Karpas-422 (cell line): ENCODE data around the gene TOMM6. TPM values are rescaled to one million over a fixed set of nuclear protein-coding genes. Genes with fewer than 3 reads are reported as not detected.
A peak's percentile ranks its signal among the peaks of the same experiment; 100 is the strongest.

Experiments used
- DNase-seq: peaks from one replicate; pipeline ENCODE4 v3.0.0-alpha.2; 2015
- H2AFZ ChIP-seq: fragments of 200-600 bp; sonication (generic); 2 replicates; pipeline ENCODE4 v1.6.1; 2014; ENCODE audit warnings: antibody characterized with exemption, low read length, mixed read lengths
- H3K27ac ChIP-seq: fragments of 200-600 bp; sonication (generic); 2 replicates; pipeline ENCODE4 v1.5.1; 2014; ENCODE audit warnings: mild to moderate bottlenecking, low read length, moderate library complexity
- H3K27me3 ChIP-seq: fragments of 200-600 bp; sonication (generic); 2 replicates; pipeline ENCODE4 v1.6.1; 2014; ENCODE audit warnings: low read length, mixed read lengths
- H3K36me3 ChIP-seq: fragments of 200-600 bp; sonication (generic); 2 replicates; pipeline ENCODE4 v1.6.1; 2014; ENCODE audit warnings: low read length, mixed read lengths; ENCODE audit not compliant: insufficient read depth
- H3K4me1 ChIP-seq: fragments of 200-600 bp; sonication (generic); 2 replicates; pipeline ENCODE4 v1.6.1; 2014; ENCODE audit warnings: mild to moderate bottlenecking, low read length, mixed read lengths
- H3K4me2 ChIP-seq: fragments of 200-600 bp; sonication (generic); 2 replicates; pipeline ENCODE4 v1.6.1; 2014; ENCODE audit warnings: low read length, low read depth, mild to moderate bottlenecking; ENCODE audit not compliant: poor library complexity, severe bottlenecking
- H3K4me3 ChIP-seq: fragments of 200-600 bp; sonication (generic); 2 replicates; pipeline ENCODE4 v1.5.1; 2014; ENCODE audit warnings: mild to moderate bottlenecking, antibody characterized with exemption, low read length, mixed read lengths
- H3K79me2 ChIP-seq: fragments of 200-600 bp; sonication (generic); 2 replicates; pipeline ENCODE4 v1.6.1; 2014; ENCODE audit warnings: mild to moderate bottlenecking, low read length, mixed read lengths
- H3K9ac ChIP-seq: fragments of 200-600 bp; sonication (generic); 2 replicates; pipeline ENCODE4 v1.6.0; 2014; ENCODE audit warnings: low read length
- H3K9me2 ChIP-seq: fragments of 200-600 bp; sonication (generic), shearing (Covaris generic); replicated peaks from 2 replicates; pipeline ENCODE4 v1.6.0; 2014; ENCODE audit warnings: mild to moderate bottlenecking, low read length, moderate library complexity; ENCODE audit not compliant: insufficient read depth
- H3K9me3 ChIP-seq: fragments of 300-700, 200-600 bp; sonication (generic); 2 replicates; pipeline ENCODE4 v1.6.1; 2014; ENCODE audit warnings: low read length, mixed read lengths
- H4K20me1 ChIP-seq: fragments of 200-600 bp; sonication (generic); 2 replicates; pipeline ENCODE4 v1.6.1; 2014; ENCODE audit warnings: mild to moderate bottlenecking, antibody characterized with exemption, low read length, low read depth; ENCODE audit not compliant: insufficient read depth
- small RNA-seq: library from RNA; depleted of rRNA; stranded (forward); fragments of <200 nt; gene quantifications from one replicate; pipeline ENCODE3, GENCODE V24; 2014
- total RNA-seq: library from RNA; depleted of rRNA; stranded (reverse); fragments of >200 nt; shearing (Covaris generic); gene quantifications from 2 replicates; pipeline ENCODE4 v1.2.3, GENCODE V29; 2014; ENCODE audit warnings: low replicate concordance; rRNA removed

TOMM6 gene
- total RNA-seq, 1 experiment from 2014 or later = 229 TPM

GRCh38 chr6:41826343-41827022, 39.0 kb downstream of the TOMM6 start:
- DNase-seq = no peak
- H3K36me3 ChIP-seq = no peaks in the 10 kb centered on the region
- no peak overlapping the region for H3K4me3 ChIP-seq
- H4K20me1 ChIP-seq = no peaks in the 10 kb centered on the region
- no peaks in the 10 kb centered on the region for H3K27me3 ChIP-seq
- H3K4me2 ChIP-seq = no peak overlapping the region
- H3K27ac ChIP-seq = no peak overlapping the region
- no peaks in the 10 kb centered on the region for H3K4me1 ChIP-seq
- peaks cover 4% of the 10 kb centered on the region; the same call in 1 of the 2 replicates for H3K79me2 ChIP-seq
- H2AFZ ChIP-seq = no peak overlapping the region
- H3K9ac ChIP-seq = no peak overlapping the region
- H3K9me2 ChIP-seq = no peaks in the 10 kb centered on the region
- no peaks in the 10 kb centered on the region for H3K9me3 ChIP-seq

GRCh38 chr6:41832263-41832662, 44.8 kb downstream of the TOMM6 start:
- Histone ChIP-seq H3K4me2 (no peak overlapping the region), H3K27me3 (no peaks in the 10 kb centered on the region), H3K9me2 (no peaks in the 10 kb centered on the region), H2AFZ (no peak overlapping the region), H3K9me3 (no peaks in the 10 kb centered on the region), H3K4me3 (no peak overlapping the region), H3K36me3 (no peaks in the 10 kb centered on the region), H4K20me1 (no peaks in the 10 kb centered on the region), H3K9ac (no peak overlapping the region), H3K79me2 (peaks cover 30% of the 10 kb centered on the region), H3K4me1 (peaks cover 13% of the 10 kb centered on the region), H3K27ac (no peak overlapping the region)
- DNase-seq = no peak

- H2AFZ ChIP-seq = no peak overlapping the region
Measured at GRCh38 chr6:41836022-41836659, 48.6 kb downstream of the TOMM6 start.

GRCh38 chr6:41836660-41837052, 49.2 kb downstream of the TOMM6 start:
- Histone ChIP-seq H3K9me2 (no peaks in the 10 kb centered on the region), H3K4me2 (peak overlapping the region; percentile 62), H3K9ac (no peak overlapping the region), H4K20me1 (no peaks in the 10 kb centered on the region), H3K4me3 (no peak overlapping the region), H3K36me3 (no peaks in the 10 kb centered on the region), H3K79me2 (peaks cover 36% of the 10 kb centered on the region), H3K4me1 (peaks cover 23% of the 10 kb centered on the region), H2AFZ (no peak overlapping the region), H3K27me3 (no peaks in the 10 kb centered on the region), H3K9me3 (no peaks in the 10 kb centered on the region), H3K27ac (peak overlapping the region; percentile 65)
- no peak for DNase-seq

More at GRCh38 chr6:41836022-41836659, 48.6 kb downstream of the TOMM6 start:
- H3K27me3 ChIP-seq = no peaks in the 10 kb centered on the region
- peak overlapping the region; percentile 34 for H3K9ac ChIP-seq
- peak overlapping the region; percentile 62 for H3K4me2 ChIP-seq
- no peaks in the 10 kb centered on the region for H3K9me3 ChIP-seq
- peak overlapping the region; percentile 65 for H3K27ac ChIP-seq
- peak overlapping the region; percentile 34 for H3K4me3 ChIP-seq
- peaks cover 36% of the 10 kb centered on the region for H3K79me2 ChIP-seq
- peak; percentile 57 for DNase-seq
- peaks cover 23% of the 10 kb centered on the region for H3K4me1 ChIP-seq
- no peaks in the 10 kb centered on the region for H3K36me3 ChIP-seq
- H4K20me1 ChIP-seq = no peaks in the 10 kb centered on the region
- no peaks in the 10 kb centered on the region for H3K9me2 ChIP-seq

Small RNAs within 50 kb of the gene (small RNA-seq; reads per million reads assigned to genes)
- gene AL365205.2 (not detected), gene AL365205.3 (not detected), gene RF00393 (not detected)

Other genes with a start within 250 kb of the TOMM6 start
- 3.6 and 5.0 TPM in 2 replicates for gene FOXP4, start 241.3 kb upstream of the TOMM6 start, total RNA-seq
- gene MDFI, start 149.2 kb upstream of the TOMM6 start, total RNA-seq = not detected in 2 replicates
- gene TFEB, start 52.1 kb upstream of the TOMM6 start, total RNA-seq = 72.3 and 117 TPM in 2 replicates
- gene PGC, start 40.3 kb upstream of the TOMM6 start, total RNA-seq = not detected in 2 replicates
- 4.8 and 9.5 TPM in 2 replicates for gene FRS3, start 7.8 kb upstream of the TOMM6 start, total RNA-seq
- gene PRICKLE4, start 6.9 kb upstream of the TOMM6 start, total RNA-seq = 0.41 and 2.8 TPM in 2 replicates
- 6.5 and 10.7 TPM in 2 replicates for gene USP49, start 107.7 kb downstream of the TOMM6 start, total RNA-seq
- gene MED20, start 133.4 kb downstream of the TOMM6 start, total RNA-seq = 24.1 and 31.5 TPM in 2 replicates
- gene BYSL, start 133.8 kb downstream of the TOMM6 start, total RNA-seq = 17.9 and 32.8 TPM in 2 replicates
- gene CCND3, start 154.1 kb downstream of the TOMM6 start, total RNA-seq = 63.5 and 74.8 TPM in 2 replicates